ENCODE results near the gene VWA3A. TPM values are rescaled to one million over a fixed set of nuclear protein-coding genes. Genes with fewer than 3 reads are reported as not detected.
"Not testable (repeated sequence)": the region's sequence is repeated elsewhere in the genome, so short reads cannot be mapped to it uniquely, and the experiment has no call there.

The VWA3A gene
- total and polyA plus RNA-seq, 4 donors = 0.13 to 0.39 (median 0.19) TPM

GRCh38 chr16:22163806-22164205, 71.5 kb downstream of the VWA3A start:
- Histone ChIP-seq H3K4me3 (ENCODE audit: low read length in 2 of 2) (no peak overlapping the region), H3K27ac (ENCODE audit: low read depth in 1 of 2, low read length in 2 of 2) (no peak overlapping the region), H3K36me3 (ENCODE audit: control insufficient read depth in 1 of 2, insufficient read depth in 2 of 2, low read length in 1 of 2) (no peaks in the 10 kb centered on the region), H3K4me1 (ENCODE audit: control insufficient read depth in 1 of 2, insufficient read depth in 2 of 2, low read length in 2 of 2) (no peaks in the 10 kb centered on the region), H3K27me3 (ENCODE audit: control insufficient read depth in 1 of 2, insufficient read depth in 2 of 2, low read length in 1 of 2) (no peaks in the 10 kb centered on the region), H3K9me3 (ENCODE audit: control insufficient read depth, low read length) (peaks cover 3% of the 10 kb centered on the region)
- WGBS, 2 donors = 84 to 87% methylated on average over 6 of the region's 6 CpGs
- intact Hi-C loops (cut with DNase I) = no loop called here
- ATAC-seq (ENCODE audit: low FRiP score) (no peak), DNase-seq (no peak)

GRCh38 chr16:22164482-22164881, 72.1 kb downstream of the VWA3A start:
- no peak for ATAC-seq (ENCODE audit: low FRiP score)
- no peaks in the 10 kb centered on the region for H3K27me3 ChIP-seq (ENCODE audit: control insufficient read depth in 1 of 2, insufficient read depth in 2 of 2, low read length in 1 of 2)

GRCh38 chr16:22165508-22166285, 73.4 kb downstream of the VWA3A start:
- no peak overlapping the region for H3K27ac ChIP-seq (ENCODE audit: low read depth in 1 of 2, low read length in 2 of 2)
- no peak for DNase-seq
- no peaks in the 10 kb centered on the region for H3K27me3 ChIP-seq (ENCODE audit: control insufficient read depth in 1 of 2, insufficient read depth in 2 of 2, low read length in 1 of 2)
- no peak for ATAC-seq (ENCODE audit: low FRiP score)
- H3K4me1 ChIP-seq (ENCODE audit: control insufficient read depth in 1 of 2, insufficient read depth in 2 of 2, low read length in 2 of 2) = no peaks in the 10 kb centered on the region
- intact Hi-C loops (cut with DNase I) = no loop called here
- no peaks in the 10 kb centered on the region for H3K36me3 ChIP-seq (ENCODE audit: control insufficient read depth in 1 of 2, insufficient read depth in 2 of 2, low read length in 1 of 2)
- H3K9me3 ChIP-seq (ENCODE audit: control insufficient read depth, low read length) = peaks cover 3% of the 10 kb centered on the region
- no peak overlapping the region for H3K4me3 ChIP-seq (ENCODE audit: low read length in 2 of 2)
- 82 to 85% methylated on average over 14 to 16 of the region's 16 CpGs for WGBS, 2 donors

More at GRCh38 chr16:22164482-22164881, 72.1 kb downstream of the VWA3A start:
- DNase-seq = no peak
- Histone ChIP-seq H3K9me3 (ENCODE audit: control insufficient read depth, low read length) (peaks cover 3% of the 10 kb centered on the region), H3K27ac (ENCODE audit: low read depth in 1 of 2, low read length in 2 of 2) (no peak overlapping the region), H3K36me3 (ENCODE audit: control insufficient read depth in 1 of 2, insufficient read depth in 2 of 2, low read length in 1 of 2) (no peaks in the 10 kb centered on the region), H3K4me3 (ENCODE audit: low read length in 2 of 2) (no peak overlapping the region), H3K4me1 (ENCODE audit: control insufficient read depth in 1 of 2, insufficient read depth in 2 of 2, low read length in 2 of 2) (no peaks in the 10 kb centered on the region)
- 87% methylated on average over 5 of the region's 5 CpGs for WGBS, 2 donors
- intact Hi-C loops (cut with DNase I) = no loop called here

- H3K4me1 ChIP-seq (ENCODE audit: control insufficient read depth in 1 of 2, insufficient read depth in 2 of 2, low read length in 2 of 2) = no peaks in the 10 kb centered on the region
- intact Hi-C loops (cut with DNase I) = no loop called here
- no peak for ATAC-seq (ENCODE audit: low FRiP score)
These were observed 79.6 kb downstream of the VWA3A start for GRCh38 chr16:22171953-22172352.

GRCh38 chr16:22172642-22173041, 80.3 kb downstream of the VWA3A start:
- H3K27ac ChIP-seq (ENCODE audit: low read depth in 1 of 2, low read length in 2 of 2); H3K9me3 ChIP-seq (ENCODE audit: control insufficient read depth, low read length); H3K4me3 ChIP-seq (ENCODE audit: low read length in 2 of 2); H3K36me3 ChIP-seq (ENCODE audit: control insufficient read depth in 1 of 2, insufficient read depth in 2 of 2, low read length in 1 of 2); ATAC-seq (ENCODE audit: low FRiP score); H3K4me1 ChIP-seq (ENCODE audit: control insufficient read depth in 1 of 2, insufficient read depth in 2 of 2, low read length in 2 of 2); DNase-seq; H3K27me3 ChIP-seq (ENCODE audit: control insufficient read depth in 1 of 2, insufficient read depth in 2 of 2, low read length in 1 of 2); intact Hi-C loops (cut with DNase I): not testable (repeated sequence)
- 90 to 91% methylated on average over 1 of the region's 1 CpG for WGBS, 2 donors

More at GRCh38 chr16:22171953-22172352, 79.6 kb downstream of the VWA3A start:
- 87 to 93% methylated on average over 6 of the region's 6 CpGs for WGBS, 2 donors
- H3K4me3 ChIP-seq (ENCODE audit: low read length in 2 of 2) = no peak overlapping the region
- H3K9me3 ChIP-seq (ENCODE audit: control insufficient read depth, low read length) = no peaks in the 10 kb centered on the region
- H3K27me3 ChIP-seq (ENCODE audit: control insufficient read depth in 1 of 2, insufficient read depth in 2 of 2, low read length in 1 of 2) = no peaks in the 10 kb centered on the region
- H3K36me3 ChIP-seq (ENCODE audit: control insufficient read depth in 1 of 2, insufficient read depth in 2 of 2, low read length in 1 of 2) = no peaks in the 10 kb centered on the region
- H3K27ac ChIP-seq (ENCODE audit: low read depth in 1 of 2, low read length in 2 of 2) = no peak overlapping the region
- no peak for DNase-seq

- no peaks in the 10 kb centered on the region for H3K9me3 ChIP-seq (ENCODE audit: control insufficient read depth, low read length)
- WGBS, 2 donors = 76% methylated on average over 9 of the region's 9 CpGs
- H3K27ac ChIP-seq (ENCODE audit: low read depth in 1 of 2, low read length in 2 of 2) = no peak overlapping the region
- no peak overlapping the region for H3K4me3 ChIP-seq (ENCODE audit: low read length in 2 of 2)
- H3K36me3 ChIP-seq (ENCODE audit: control insufficient read depth in 1 of 2, insufficient read depth in 2 of 2, low read length in 1 of 2) = no peaks in the 10 kb centered on the region
- DNase-seq = no peak
- ATAC-seq (ENCODE audit: low FRiP score) = no peak
- no peaks in the 10 kb centered on the region for H3K4me1 ChIP-seq (ENCODE audit: control insufficient read depth in 1 of 2, insufficient read depth in 2 of 2, low read length in 2 of 2)
- no peaks in the 10 kb centered on the region for H3K27me3 ChIP-seq (ENCODE audit: control insufficient read depth in 1 of 2, insufficient read depth in 2 of 2, low read length in 1 of 2)
- intact Hi-C loops (cut with DNase I) = no loop called here
These were observed 82.3 kb downstream of the VWA3A start for GRCh38 chr16:22174642-22175041.

GRCh38 chr16:22177968-22178930, 85.9 kb downstream of the VWA3A start:
- no peaks in the 10 kb centered on the region for H3K4me1 ChIP-seq (ENCODE audit: control insufficient read depth in 1 of 2, insufficient read depth in 2 of 2, low read length in 2 of 2)
- ATAC-seq (ENCODE audit: low FRiP score) (no peak), DNase-seq (peak in 1 of 2 donors; percentile 52)
- H3K27ac ChIP-seq (ENCODE audit: low read depth in 1 of 2, low read length in 2 of 2) = no peak overlapping the region
- no peaks in the 10 kb centered on the region for H3K36me3 ChIP-seq (ENCODE audit: control insufficient read depth in 1 of 2, insufficient read depth in 2 of 2, low read length in 1 of 2)
- WGBS, 2 donors = 75 to 81% methylated on average over 18 of the region's 18 CpGs
- no peak overlapping the region for H3K4me3 ChIP-seq (ENCODE audit: low read length in 2 of 2)
- intact Hi-C loops (cut with DNase I) = no loop called here
- H3K9me3 ChIP-seq (ENCODE audit: control insufficient read depth, low read length) = no peaks in the 10 kb centered on the region
- no peaks in the 10 kb centered on the region for H3K27me3 ChIP-seq (ENCODE audit: control insufficient read depth in 1 of 2, insufficient read depth in 2 of 2, low read length in 1 of 2)

GRCh38 chr16:22181426-22181825, 89.1 kb downstream of the VWA3A start:
- WGBS, 2 donors = 87 to 89% methylated on average over 11 of the region's 11 CpGs

More at GRCh38 chr16:22181426-22181825, 89.1 kb downstream of the VWA3A start:
- no peak for DNase-seq
- no peaks in the 10 kb centered on the region for H3K9me3 ChIP-seq (ENCODE audit: control insufficient read depth, low read length)
- intact Hi-C loops (cut with DNase I) = loop anchor here in 1 of 2 donors (10.0 kb wide), 1 partner anchor 577 kb away; no protein-coding TSS in a partner anchor
- no peaks in the 10 kb centered on the region for H3K4me1 ChIP-seq (ENCODE audit: control insufficient read depth in 1 of 2, insufficient read depth in 2 of 2, low read length in 2 of 2)
- no peak overlapping the region for H3K27ac ChIP-seq (ENCODE audit: low read depth in 1 of 2, low read length in 2 of 2)
- H3K4me3 ChIP-seq (ENCODE audit: low read length in 2 of 2) = no peak overlapping the region
- H3K27me3 ChIP-seq (ENCODE audit: control insufficient read depth in 1 of 2, insufficient read depth in 2 of 2, low read length in 1 of 2) = no peaks in the 10 kb centered on the region
- H3K36me3 ChIP-seq (ENCODE audit: control insufficient read depth in 1 of 2, insufficient read depth in 2 of 2, low read length in 1 of 2) = no peaks in the 10 kb centered on the region
- ATAC-seq (ENCODE audit: low FRiP score) = no peak

All from aorta (tissue), 5 donors.